Measurements from ENCODE around the gene INPP5E.
"Not testable (repeated sequence)": the region's sequence is repeated elsewhere in the genome, so short reads cannot be mapped to it uniquely, and the experiment has no call there.

INPP5E gene

GRCh38 chr9:136409557-136410455 lies 29.8 kb downstream of the INPP5E start:
- POLR2A ChIA-PET (ENCODE audit: low non-redundant PET): interaction anchor here (0.8 to 1.3 kb wide), 2 partner anchors 9 to 17 kb away, joined by 3 to 4 read pairs; no protein-coding TSS in a partner anchor
- peak overlapping the region; percentile 78 for H3K27ac ChIP-seq
- CTCF ChIA-PET: interaction anchor here (0.7 to 2.2 kb wide), 8 partner anchors 10 to 619 kb away, joined by 3 to 18 read pairs (median 3); partner anchors contain the start of gene SNAPC4
- DNase-seq (ENCODE audit: low spot score): peak; percentile 72
- TF ChIP-seq CTCF (conservative IDR thresholded peaks at IDR 0.05; ENCODE audit: low read depth): no peak

- H3K27ac ChIP-seq: peak overlapping the region; percentile 78
- POLR2A ChIA-PET (ENCODE audit: low non-redundant PET): no interaction called here
- CTCF ChIA-PET: no interaction called here
- no peak for TF ChIP-seq CTCF (conservative IDR thresholded peaks at IDR 0.05; ENCODE audit: low read depth)
- no peak for DNase-seq (ENCODE audit: low spot score)
Observed at GRCh38 chr9:136407911-136408310, 31.7 kb downstream of the INPP5E start.

- POLR2A ChIA-PET (ENCODE audit: low non-redundant PET); CTCF ChIA-PET; DNase-seq (ENCODE audit: low spot score): not testable (repeated sequence)
- peak overlapping the region; percentile 78 for H3K27ac ChIP-seq
Observed at GRCh38 chr9:136407061-136407460, 32.6 kb downstream of the INPP5E start.

GRCh38 chr9:136405904-136406303 lies 33.7 kb downstream of the INPP5E start:
- DNase-seq (ENCODE audit: low spot score); POLR2A ChIA-PET (ENCODE audit: low non-redundant PET); CTCF ChIA-PET: not testable (repeated sequence)
- H3K27ac ChIP-seq: peak overlapping the region; percentile 78

GRCh38 chr9:136405481-136405880 lies 34.2 kb downstream of the INPP5E start:
- DNase-seq (ENCODE audit: low spot score): no peak
- H3K27ac ChIP-seq: peak overlapping the region; percentile 78
- ChIA-PET CTCF (no interaction called here), POLR2A (ENCODE audit: low non-redundant PET) (no interaction called here)
- TF ChIP-seq CTCF (conservative IDR thresholded peaks at IDR 0.05; ENCODE audit: low read depth): no peak

GRCh38 chr9:136404801-136405136 lies 34.9 kb downstream of the INPP5E start:
- TF ChIP-seq CTCF (conservative IDR thresholded peaks at IDR 0.05; ENCODE audit: low read depth): no peak
- ChIA-PET POLR2A (ENCODE audit: low non-redundant PET) (no interaction called here), CTCF (interaction anchor here (0.6 kb wide), 1 partner anchor 11 kb away, joined by 3 read pairs; no protein-coding TSS in a partner anchor)
- H3K27ac ChIP-seq: peak overlapping the region; percentile 78
- DNase-seq (ENCODE audit: low spot score): no peak

- CTCF ChIA-PET: interaction anchor here (0.6 to 0.9 kb wide), 3 partner anchors 10 to 40 kb away, joined by 3 to 6 read pairs (median 3); partner anchors contain the start of gene DNLZ
Observed at GRCh38 chr9:136403915-136404800, 35.5 kb downstream of the INPP5E start.

More at GRCh38 chr9:136403915-136404800, 35.5 kb downstream of the INPP5E start:
- POLR2A ChIA-PET (ENCODE audit: low non-redundant PET): no interaction called here
- TF ChIP-seq CTCF (conservative IDR thresholded peaks at IDR 0.05; ENCODE audit: low read depth): no peak
- peak overlapping the region; percentile 78 for H3K27ac ChIP-seq
- DNase-seq (ENCODE audit: low spot score): no peak
